Ammon's horn (tissue), 1 donor: Measurements from ENCODE around the gene COL19A1.
A peak's percentile ranks its signal among the peaks of the same experiment; 100 is the strongest.

ENCODE experiments used
- DNase-seq: peaks from one replicate; pipeline ENCODE4 v3.0.0-alpha.2; 2016; ENCODE audit warnings: low spot score

Gene COL19A1

DNA sequence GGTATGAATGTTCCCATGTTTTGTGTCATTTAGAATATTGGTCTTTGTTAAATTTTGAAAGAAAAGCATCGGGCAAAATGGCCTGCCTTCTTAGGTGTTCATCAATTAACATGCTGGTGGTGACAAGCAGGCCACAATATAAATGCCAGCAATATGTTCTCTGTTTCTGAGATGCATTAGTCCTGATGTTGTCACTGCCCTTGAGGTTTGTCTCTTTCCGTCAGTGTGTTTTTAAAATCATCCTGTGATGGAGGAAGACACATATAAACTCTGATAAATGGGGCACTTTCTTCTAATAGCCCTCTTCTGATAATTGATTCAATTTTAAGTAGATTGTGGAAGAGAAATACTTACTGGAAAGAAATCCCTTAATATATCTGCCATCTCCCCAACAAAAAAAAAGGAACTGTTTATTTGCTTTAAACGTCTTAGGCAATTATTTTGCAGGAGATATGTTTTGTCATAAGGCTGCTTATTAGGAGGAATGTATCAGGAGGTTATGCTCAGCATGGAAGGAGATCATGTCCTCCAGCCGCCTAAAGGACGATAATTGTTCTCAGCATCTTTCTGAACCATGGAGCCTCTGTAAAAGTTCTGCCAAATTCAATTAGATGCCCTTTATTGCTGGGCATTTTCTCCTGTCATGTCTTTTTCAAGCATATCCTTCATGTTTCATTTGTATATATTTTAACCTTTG, 302.5 kb downstream of the COL19A1 start:
- DNase-seq = no peak

DNA sequence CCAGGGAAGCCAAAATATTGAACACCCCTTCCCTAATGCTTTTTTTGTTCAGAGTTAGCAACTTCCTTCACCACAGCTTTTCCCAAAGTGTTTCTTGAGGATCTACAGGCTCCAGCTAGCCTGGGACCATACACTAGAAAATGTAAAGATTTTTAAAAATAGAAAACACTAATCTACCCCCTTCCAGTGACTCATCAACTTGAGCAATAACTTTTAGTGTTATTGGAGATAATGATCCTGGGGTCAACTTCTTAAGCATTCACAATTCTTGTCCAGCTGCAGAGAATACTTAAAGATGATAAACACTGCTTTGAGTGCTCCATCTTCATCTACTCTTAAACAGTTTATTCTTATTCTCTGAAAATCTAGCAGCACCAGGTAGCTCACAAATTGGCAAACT, 304.9 kb downstream of the COL19A1 start:
- no peak for DNase-seq

DNA sequence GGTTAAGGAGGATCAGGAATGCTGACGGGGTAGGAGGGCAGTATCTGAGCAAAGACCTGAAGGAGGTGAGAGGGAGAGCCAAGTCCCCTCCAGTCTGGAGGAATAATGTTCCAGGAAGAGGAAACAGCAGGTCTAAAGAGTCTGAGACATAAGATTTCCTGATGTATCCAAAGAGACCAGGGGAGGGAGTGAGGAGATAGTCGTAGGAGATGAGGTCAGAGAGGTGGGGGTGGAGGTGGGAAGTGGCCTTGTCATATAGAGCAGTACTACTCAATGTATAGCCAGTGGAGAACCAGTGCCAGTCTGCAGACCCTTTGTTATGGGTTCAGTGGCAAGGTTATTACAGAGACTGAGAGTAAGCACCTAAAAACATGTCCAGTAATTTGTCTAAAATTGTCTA, 305.9 kb downstream of the COL19A1 start:
- DNase-seq = no peak

DNA sequence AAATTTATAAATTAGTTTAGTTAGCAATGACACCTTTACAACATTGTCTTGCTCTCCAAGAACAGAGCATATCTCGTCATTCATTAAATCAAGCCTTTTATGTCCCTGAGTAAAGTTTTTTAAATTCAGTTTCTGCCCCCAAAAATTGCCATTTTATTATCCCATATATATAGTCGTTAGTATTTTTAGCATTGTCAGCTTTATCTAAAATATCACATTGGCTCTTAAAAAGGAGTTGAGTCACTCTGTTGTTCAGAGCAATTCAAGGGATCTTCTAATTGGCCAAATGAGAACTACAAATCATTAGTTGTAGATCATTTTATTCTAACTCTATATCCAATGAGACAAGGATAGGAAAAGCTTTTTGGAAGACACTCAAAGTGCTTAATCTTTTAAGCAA, 309.4 kb downstream of the COL19A1 start:
- DNase-seq = no peak

DNA sequence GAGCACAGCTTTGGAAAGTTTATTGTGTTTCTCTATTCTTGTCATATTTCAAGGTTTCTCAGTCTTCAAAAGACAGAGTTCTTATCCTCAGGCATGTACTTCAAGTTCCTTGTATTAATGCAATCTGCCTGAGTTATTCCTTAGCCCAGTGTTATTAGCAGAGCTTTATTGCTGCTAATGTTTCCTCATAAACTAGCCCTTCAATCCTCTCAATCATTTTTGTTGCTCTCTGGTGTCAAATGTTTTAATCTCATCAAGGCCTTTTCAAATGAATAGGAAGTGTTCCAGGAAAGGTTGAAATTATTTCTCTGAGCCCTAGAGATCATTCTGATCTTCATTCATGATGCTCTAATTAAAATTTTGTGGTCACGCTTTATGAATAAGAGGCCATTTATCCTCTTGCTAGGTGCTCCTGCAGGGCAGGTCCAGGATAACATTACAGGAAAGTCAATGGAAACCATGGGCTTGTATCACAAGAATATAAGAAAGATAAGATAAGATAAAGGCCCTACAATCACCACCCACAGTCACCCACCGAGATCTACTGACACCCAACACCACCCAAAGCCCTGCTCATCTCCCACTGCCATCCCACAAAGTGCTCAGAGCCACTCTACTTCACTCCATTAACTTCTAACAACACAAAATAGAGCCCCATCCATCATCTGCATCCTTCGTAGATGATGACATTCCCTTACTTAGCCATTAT, 310.6 kb downstream of the COL19A1 start:
- no peak for DNase-seq

DNA sequence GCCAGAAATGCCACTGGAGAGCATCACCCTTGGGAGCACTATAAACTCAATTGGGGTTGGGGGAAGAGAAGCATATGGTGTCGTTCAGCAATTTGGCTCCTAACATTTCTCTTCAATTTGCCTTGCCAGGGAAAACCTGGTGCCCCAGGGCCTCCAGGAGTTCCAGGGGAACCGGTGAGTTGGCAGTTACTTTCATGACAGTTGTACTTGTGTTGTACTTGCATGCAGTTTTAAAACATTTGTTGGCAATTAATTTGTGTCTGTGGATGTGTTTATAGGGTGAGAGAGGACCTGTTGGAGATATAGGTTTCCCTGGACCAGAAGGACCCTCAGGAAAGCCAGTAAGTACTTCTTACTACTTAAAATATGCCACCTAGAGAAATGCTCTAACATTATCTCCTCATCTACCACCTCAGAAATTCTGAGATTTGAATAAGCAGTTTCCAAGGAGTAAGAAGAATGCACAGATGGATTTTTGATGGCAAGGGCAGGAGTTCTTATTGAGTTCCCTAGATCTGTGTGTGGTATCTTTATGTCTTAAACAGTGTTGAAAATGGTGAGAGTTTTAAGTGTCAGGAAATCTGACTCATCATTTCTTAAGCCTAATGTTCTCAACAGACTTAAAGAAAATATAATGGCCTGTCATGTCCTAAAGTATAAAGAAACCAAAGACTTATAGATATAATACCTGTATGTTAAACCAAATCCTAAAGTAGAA, 314.0 kb downstream of the COL19A1 start:
- DNase-seq = no peak

DNA sequence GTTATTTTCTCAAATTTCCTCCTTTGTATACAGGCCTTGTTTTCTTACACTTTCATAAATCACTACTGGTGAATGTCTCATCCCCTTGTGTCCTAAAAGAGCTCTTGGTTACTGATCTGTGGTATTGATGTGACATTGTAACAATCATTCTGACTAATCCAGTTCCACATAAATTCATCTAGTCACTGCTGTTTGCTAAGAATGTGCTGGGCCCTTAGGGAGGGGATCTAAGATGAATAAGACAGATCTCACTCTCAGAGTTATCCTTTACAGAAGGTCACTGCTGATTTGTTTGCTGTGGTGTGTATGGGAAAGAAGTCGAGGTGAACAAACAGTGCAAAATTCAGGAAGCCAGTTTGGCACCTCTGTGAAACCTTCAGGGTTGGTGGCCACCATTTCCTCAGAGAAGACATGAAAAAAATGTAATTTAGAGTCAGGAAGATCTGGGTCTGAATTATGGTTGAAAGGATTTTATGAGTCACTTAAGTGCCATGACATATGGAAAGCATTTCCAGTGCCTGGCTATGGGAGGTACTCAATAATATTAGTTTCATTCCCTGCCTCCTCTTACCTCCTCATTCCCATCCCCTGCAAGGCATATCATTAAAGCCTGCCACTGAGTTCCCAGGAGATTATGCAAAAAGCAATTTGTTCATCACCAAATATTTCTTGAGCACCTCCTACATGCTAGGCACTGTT, 314.7 kb downstream of the COL19A1 start:
- DNase-seq = no peak

DNA sequence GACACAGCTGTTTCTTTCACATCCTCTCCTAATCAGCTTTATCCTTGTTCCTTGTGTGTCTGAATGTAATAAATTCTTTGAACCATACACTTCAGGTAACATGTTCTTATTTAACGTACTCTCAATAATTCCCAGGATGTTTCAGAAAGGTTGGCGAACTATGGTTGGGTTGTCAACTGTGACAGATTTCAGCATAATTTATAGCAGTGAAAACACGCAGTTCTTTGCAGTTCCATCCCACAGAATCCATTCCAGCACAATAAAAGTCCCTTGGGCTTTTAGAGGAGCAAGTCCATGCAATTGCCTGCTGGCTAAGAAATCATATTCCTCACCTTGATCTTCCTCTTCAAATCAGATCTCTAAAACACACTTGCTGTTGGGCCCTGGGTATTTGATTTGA, 317.2 kb downstream of the COL19A1 start:
- no peak for DNase-seq

DNA sequence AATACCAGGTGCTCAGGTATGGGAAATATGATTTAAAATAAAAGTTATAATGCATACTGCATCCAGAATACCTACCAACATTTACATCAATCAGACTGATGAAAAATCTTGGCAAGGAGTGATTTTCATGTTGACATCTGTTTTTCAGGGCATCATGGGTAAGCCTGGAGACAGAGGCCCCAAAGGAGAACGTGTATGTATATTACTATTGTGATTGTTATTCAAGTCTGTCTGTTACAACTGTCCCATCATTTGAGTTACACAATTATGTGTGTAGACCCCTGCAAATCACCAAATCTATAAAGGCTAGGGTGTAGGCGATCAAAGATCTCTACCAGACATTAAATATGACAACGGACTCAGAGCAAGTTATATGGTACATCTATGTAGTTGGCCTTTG, 318.4 kb downstream of the COL19A1 start:
- DNase-seq = no peak

DNA sequence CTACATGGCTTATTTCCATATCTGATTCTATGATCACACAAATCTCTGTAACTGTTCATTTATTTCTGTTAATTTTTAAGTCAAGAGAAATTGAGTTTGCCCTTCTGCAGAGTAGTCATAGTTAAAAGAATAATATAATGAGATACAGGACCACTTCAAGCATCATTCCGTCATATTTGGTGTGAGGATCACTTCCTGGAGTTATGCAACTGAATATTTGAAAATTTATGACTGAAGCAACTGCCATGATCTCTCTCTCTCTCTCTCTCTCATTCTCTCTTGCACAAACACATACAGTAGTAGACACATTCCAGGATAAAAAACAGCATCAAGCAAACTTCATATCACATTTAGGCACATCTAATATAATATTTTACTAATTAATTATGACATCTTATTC, 320.1 kb downstream of the COL19A1 start:
- no peak for DNase-seq

DNA sequence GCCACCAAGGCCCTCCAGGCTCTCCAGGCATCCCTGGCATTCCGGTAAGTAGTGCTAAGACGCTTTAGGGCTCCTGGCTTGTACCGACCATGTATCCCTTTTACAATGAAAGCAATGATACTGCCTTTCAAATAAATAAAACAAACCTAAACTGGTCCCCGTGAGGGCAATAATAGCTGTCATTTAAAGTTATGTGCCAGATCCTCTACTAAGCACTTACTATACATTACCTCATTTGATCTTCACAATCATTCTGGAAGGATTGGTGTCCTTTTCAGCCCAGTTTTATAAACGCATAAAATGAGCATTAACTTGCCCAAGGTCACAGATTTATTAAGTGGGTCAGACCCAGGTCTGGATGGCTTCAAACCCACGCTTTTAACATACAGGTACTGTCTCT, 321.8 kb downstream of the COL19A1 start:
- no peak for DNase-seq

DNA sequence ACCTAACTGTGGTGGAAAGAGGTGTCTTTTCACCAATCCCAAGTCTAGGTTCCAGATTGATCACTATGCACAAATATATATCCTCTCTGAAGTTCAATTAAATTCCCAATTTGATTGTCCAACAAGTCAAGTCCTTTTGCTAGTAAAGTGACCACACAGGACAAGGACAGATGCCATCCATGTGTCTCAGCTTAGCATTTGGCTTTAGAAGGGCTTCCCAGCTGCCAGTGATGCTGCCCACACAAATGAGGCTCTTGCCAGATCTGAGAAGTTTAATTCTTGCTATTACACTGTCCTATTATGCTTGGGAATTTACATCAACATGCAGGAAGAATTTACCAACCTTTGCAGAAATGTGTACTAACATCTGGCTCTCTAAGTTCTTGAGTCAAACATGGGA, 328.1 kb downstream of the COL19A1 start:
- DNase-seq = no peak

DNA sequence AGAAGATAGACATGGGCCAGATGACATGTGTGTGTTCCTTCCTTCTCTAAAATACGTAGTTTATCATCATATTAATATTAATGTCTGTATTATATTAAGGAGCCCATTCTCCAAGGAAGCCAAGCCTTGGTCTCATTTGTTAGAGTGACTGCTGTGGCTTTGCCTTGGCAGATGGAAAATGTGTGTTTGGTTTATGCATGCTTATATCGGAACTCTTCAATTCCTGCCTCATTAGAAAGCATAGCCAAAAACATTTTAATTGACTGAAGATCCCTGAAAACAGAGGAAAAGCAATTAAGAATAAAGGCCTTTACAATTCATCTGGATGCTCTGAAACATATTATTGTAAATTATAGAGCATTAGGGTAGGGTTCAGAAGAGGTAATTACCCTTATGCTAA, 330.2 kb downstream of the COL19A1 start:
- no peak for DNase-seq

DNA sequence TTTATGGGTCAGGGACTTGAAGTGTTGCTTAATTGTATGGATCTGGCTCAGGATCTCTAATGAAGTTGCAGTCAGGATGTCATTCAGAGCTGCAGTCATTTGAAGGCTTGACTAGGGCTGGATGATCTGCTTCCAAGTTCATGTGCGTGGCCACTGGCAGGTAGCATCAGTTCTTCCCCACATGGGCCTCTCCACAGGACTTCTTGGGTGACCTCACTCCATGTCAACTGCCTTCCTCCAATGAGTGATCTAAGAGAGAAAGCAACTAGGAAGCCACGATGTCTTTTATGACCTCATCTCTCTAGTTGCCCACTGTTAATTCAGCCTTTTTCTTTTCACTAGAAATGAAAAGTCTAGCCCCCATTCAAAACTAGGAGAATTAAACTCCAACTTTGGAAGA, 332.4 kb downstream of the COL19A1 start:
- no peak for DNase-seq

DNA sequence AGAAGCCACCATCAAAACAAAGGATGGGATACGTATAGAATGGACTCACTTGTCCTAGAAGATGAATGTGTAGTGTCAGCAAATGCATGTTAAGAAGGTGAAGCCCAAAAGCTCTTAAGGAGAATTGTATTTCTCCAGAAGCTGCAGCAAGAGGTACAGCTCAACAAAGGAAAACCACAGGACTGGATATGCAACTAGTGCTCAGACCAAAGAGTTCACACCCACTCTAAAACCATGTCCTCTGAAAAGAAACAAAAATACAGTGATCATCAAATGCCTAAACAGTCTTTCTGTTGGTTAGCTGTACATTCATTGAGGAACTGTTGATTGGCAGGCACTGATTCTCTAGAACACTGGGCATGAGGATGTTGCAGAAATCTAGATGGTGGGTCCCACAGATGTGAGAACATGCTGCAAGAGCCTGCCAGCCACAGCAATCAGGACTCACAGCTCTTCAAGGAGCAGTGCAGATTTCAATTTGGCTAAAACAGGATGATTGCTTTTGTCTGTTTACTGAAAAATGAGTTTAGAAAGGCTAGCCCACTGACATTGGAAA, 342.0 kb downstream of the COL19A1 start:
- DNase-seq = no peak

DNA sequence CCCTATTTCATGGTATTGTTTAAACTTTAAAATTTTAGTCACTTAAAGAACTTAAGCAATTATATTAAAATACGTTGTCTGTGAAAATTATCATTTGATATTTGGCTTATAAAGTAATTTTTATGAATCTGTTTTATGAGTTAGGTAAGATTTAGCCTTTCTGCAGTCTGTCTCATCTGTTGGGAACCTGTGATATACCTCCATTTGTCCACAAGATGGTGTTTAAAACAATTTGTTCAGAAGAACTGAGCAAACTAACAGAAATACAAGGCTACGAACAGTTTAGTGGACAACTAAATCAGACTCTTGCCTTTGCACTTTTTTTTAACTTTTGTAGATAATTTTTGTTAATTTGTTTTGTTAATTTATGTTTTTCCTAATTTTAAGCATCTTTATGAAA, 344.1 kb downstream of the COL19A1 start:
- DNase-seq = no peak

DNA sequence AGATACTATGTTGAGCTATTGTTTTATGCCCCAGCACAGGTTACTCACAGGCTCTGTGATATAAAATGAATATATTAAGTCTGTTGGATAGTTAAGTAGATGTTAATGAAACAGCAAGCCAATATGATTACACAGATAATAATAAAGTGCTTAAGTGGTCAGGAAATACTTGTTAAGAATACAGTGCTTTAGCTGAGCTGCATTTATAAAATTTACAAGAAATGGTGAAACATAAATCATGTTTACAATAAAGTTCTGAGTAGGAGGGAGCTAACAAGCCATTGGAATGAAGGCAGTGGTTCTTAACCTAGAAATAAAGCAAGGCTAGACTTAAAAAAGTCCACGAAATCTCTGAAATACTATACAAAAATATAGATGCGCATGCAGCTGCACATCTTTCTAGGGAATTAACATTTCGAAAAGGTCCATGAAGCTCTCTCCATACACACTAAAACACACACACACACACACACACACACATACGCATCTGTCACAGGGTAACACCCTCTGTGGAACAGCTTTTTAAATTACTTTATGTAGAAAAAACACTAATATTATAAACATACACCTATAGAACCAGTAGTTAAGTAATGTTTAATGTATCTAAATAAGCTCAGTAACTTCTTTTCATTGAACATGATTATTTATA, 349.2 kb downstream of the COL19A1 start:
- DNase-seq = no peak

DNA sequence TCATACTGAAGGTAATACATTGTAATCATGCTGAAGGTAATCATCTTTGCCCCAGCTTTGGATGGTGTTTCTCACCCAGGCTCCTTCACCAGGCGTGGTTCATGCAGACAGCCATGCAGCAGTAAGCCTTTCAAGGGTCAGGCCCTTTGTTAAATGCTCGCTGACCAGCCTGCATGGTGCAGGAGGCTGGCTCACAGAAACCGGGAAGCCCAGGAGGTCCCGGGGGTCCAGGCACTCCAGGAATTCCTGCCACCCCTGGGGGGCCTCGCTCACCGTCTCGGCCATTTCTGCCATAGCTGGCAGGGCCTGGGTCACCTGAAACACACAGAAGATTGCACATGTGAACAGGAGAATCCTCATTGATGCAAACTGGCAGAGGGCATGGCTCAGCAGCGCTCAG, 350.4 kb downstream of the COL19A1 start:
- DNase-seq = no peak

DNA sequence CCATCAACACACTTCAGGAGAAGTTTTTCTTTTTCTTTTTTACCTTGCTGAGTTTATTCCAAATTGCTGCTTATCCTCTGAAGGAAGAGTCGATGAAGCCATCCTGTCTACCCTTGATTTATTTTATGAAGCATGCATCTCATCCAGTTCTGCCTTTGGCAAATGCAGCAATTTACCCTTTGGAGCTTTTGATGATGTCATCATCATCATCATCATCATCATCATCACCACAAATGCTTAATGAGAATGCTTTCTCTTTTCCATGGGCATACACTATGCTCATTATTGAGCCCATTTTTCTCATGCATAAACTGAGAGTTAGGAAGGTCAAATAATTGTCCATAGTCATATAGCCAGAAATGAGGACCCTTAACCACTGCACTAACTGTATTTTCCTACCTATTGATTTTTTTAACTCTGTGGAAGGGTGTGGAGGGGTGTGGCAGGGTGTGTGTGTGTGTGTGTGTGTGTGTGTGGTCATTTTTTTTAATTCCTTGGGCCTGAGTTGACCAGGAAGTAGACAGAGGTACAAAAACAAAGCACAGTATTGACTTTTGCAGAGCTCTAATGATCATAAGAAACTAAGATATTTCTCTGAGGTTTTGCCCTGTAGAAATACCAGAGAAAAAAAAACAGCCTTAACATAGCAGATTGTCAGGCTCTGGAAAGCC, 353.7 kb downstream of the COL19A1 start:
- DNase-seq = no peak

DNA sequence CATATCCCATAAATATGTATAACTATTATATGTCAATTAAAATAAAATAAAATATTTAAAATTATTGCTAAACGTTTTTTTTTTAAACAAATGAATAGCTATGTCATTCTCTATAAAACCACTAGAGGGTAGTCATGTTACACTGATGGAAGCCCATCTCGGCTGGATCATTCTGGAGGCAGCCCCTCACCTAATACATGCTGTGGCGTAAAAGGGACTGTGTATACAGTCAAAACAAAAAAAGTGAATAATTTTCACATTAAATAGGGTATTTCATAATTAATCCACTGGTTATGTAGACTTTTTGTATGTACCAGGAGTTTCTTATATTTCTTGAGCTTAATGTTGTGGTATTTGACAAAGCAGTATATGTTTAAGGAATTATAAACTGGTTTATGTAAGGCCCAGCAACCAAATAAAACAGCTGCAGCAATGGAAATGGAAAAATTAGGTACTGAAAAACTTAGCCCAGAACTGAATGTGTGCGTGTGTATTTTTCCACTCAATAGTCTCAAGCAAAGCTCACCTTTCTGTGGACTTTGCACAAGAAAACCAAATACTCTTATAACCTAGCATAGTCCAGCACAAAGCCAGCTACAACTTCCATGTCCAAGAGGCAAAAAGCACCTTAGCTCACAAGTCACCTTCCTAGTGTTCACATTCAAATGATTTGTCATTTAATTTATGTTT, 354.8 kb downstream of the COL19A1 start:
- DNase-seq = peak; percentile 42
